ENCODE data around the gene SNAP47. TPM values are rescaled to one million over a fixed set of nuclear protein-coding genes. Genes with fewer than 3 reads are reported as not detected.

SNAP47 gene
- total RNA-seq, 4 donors from 2014 or later, result 24.1 to 49.0 (median 38.4) TPM

DNA sequence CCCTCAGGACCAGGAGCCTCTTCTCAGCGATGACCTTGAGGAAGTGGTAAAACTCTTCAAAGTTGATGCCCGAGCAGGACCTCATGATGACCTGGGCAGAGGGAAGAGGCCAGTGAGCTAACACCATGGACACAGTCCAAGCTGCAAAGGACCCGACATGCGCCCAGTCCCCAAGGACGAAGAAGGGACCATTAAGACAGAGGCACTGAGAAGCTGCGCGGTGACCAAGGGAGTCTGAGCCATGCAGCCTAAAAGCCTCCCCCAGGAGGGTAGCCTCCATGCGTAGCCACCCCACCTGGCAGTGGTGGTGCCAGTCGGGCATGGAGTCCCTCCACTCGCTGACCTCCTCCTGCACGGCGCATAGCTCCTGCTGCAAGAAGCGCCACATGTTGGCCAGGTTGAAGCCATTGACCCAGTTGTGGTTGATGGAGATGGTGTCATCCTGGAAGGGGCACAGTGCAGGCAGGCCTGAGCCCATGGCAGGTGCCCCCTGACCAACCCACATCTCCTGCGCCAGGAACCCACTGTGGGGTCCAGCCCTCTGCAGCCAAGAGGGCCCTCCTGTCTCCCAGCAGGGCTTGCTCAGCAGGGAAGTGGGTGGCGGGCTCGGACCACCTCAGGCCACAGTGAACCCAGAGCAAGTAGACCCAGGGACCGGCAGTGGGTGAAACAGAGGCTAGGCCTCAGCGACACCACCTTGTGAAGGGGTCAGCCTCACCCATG, 2.5 kb upstream of the SNAP47 start:
- Histone ChIP-seq H3K27ac (no peak overlapping the region), H3K36me3 (no peaks in the 10 kb centered on the region), H3K4me1 (peaks cover 20 to 42% (median 31%) of the 10 kb centered on the region in 4 donors), H3K9me3 (no peaks in the 10 kb centered on the region), H3K4me3 (no peak overlapping the region), H3K27me3 (no peaks in the 10 kb centered on the region)
- in situ Hi-C loops (cut with MboI; ENCODE audit: low pct_ligation_motif_present in 1 of 4, low pct_unique_long_range_greater_than_20kb in 1 of 4, low sequenced_read_pairs in 3 of 4), result no loop called here
- intact Hi-C loops (cut with DNase I; ENCODE audit: low total_unique reads), result no loop called here
- TF ChIP-seq POLR2A (IDR thresholded peaks at IDR 0.05) (no peak), EP300 (IDR thresholded peaks at IDR 0.05; ENCODE audit: low read depth) (no peak), POLR2AphosphoS5 (IDR thresholded peaks at IDR 0.05) (no peak)
- TF ChIP-seq, protein P1, sequence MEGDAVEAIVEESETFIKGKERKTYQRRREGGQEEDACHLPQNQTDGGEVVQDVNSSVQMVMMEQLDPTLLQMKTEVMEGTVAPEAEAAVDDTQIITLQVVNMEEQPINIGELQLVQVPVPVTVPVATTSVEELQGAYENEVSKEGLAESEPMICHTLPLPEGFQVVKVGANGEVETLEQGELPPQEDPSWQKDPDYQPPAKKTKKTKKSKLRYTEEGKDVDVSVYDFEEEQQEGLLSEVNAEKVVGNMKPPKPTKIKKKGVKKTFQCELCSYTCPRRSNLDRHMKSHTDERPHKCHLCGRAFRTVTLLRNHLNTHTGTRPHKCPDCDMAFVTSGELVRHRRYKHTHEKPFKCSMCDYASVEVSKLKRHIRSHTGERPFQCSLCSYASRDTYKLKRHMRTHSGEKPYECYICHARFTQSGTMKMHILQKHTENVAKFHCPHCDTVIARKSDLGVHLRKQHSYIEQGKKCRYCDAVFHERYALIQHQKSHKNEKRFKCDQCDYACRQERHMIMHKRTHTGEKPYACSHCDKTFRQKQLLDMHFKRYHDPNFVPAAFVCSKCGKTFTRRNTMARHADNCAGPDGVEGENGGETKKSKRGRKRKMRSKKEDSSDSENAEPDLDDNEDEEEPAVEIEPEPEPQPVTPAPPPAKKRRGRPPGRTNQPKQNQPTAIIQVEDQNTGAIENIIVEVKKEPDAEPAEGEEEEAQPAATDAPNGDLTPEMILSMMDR (IDR thresholded peaks at IDR 0.05), result no peak
- 91% methylated on average over 9 of the region's 18 CpGs; no CpG with 5 or more reads in 1 of the 2 donors for WGBS, 2 donors (ENCODE audit: low coverage in 1 of 2)
- no peak for DNase-seq

DNA sequence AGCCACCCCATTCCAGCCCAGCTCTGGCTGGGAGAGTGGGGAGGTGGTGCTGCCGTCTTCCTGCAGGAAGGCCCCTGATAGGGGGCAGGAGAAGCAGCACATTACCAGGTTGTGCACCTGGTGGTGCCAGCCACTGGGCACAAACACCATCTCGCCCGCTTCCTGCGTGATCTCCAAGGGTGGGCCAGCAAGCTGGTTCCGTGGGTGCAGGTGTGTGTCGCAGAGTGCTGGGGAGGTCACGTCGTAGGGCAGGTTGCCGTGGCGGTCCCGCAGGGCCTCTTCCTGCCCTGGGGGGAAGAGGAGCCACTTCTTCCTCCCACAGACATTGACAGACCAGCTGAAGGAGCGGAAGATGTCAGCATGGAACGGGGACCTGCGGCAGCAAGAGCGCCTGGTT, 1.9 kb upstream of the SNAP47 start:
- in situ Hi-C loops (cut with MboI; ENCODE audit: low pct_ligation_motif_present in 1 of 4, low pct_unique_long_range_greater_than_20kb in 1 of 4, low sequenced_read_pairs in 3 of 4), result no loop called here
- Histone ChIP-seq H3K36me3 (no peaks in the 10 kb centered on the region), H3K4me1 (peaks cover 16 to 39% (median 27%) of the 10 kb centered on the region in 4 donors), H3K27ac (no peak overlapping the region), H3K9me3 (no peaks in the 10 kb centered on the region), H3K4me3 (no peak overlapping the region), H3K27me3 (no peaks in the 10 kb centered on the region)
- intact Hi-C loops (cut with DNase I; ENCODE audit: low total_unique reads), result no loop called here
- no peak for TF ChIP-seq POLR2AphosphoS5 (IDR thresholded peaks at IDR 0.05)
- no peak for TF ChIP-seq POLR2A (IDR thresholded peaks at IDR 0.05)
- TF ChIP-seq, protein P1 (IDR thresholded peaks at IDR 0.05), result no peak
- no peak for TF ChIP-seq EP300 (IDR thresholded peaks at IDR 0.05; ENCODE audit: low read depth)
- 91% methylated on average over 14 of the region's 15 CpGs; no CpG with 5 or more reads in 1 of the 2 donors for WGBS, 2 donors (ENCODE audit: low coverage in 1 of 2)
- DNase-seq, result no peak

DNA sequence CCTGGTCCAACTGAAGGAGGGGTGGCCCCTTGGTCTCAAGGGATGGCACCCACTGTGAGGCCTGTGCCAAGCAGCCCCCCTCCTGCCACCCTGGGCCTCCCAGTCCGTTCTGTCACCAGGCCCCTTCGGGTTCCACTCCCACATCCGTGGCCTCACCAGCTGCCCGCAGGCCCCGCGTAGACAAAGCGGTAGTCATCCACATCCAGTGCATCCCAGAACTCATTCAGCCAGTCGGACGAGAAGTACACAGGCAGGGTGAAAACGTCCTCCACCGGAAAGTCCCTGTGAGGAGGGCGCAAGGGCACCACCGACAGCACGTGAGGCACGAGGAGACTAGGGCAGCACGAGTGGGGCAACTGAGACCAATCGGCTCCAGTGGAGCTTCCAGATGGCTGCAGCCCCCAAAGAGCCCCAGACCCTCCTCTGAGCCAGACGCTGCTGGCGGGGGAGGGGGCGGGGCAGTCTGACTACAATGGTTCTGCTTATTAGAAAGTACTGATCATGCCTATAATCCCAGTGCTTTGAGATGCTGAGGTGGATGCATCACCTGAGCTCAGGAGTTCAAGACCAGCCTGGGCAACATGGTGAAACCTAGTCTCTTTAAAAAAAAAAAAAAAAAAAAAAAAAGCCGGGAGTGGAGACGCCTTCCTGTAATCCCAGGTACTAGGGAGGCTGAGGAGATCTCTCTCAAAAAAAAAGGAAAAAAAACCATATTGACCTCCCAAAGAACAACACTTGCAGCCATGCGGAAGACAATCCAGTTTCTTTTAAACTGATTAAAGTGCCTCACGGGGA, 1.3 kb upstream of the SNAP47 start:
- in situ Hi-C loops (cut with MboI; ENCODE audit: low pct_ligation_motif_present in 1 of 4, low pct_unique_long_range_greater_than_20kb in 1 of 4, low sequenced_read_pairs in 3 of 4) (no loop called here), intact Hi-C loops (cut with DNase I; ENCODE audit: low total_unique reads) (no loop called here)
- H3K4me3 ChIP-seq, result peak overlapping the region; percentile 85 to 88 (median 86)
- DNase-seq, result no peak
- no peaks in the 10 kb centered on the region for H3K36me3 ChIP-seq
- peak overlapping the region; percentile 85 to 92 (median 90) for H3K27ac ChIP-seq
- TF ChIP-seq EP300 (IDR thresholded peaks at IDR 0.05; ENCODE audit: low read depth), result no peak
- TF ChIP-seq POLR2AphosphoS5 (IDR thresholded peaks at IDR 0.05), result no peak
- TF ChIP-seq, protein P1 (IDR thresholded peaks at IDR 0.05), result no peak
- no peak for TF ChIP-seq POLR2A (IDR thresholded peaks at IDR 0.05)
- 66% methylated on average over 23 of the region's 24 CpGs; no CpG with 5 or more reads in 1 of the 2 donors for WGBS, 2 donors (ENCODE audit: low coverage in 1 of 2)
- H3K9me3 ChIP-seq, result no peaks in the 10 kb centered on the region
- H3K4me1 ChIP-seq, result peaks cover 15 to 36% (median 22%) of the 10 kb centered on the region in 4 donors
- H3K27me3 ChIP-seq, result no peaks in the 10 kb centered on the region

DNA sequence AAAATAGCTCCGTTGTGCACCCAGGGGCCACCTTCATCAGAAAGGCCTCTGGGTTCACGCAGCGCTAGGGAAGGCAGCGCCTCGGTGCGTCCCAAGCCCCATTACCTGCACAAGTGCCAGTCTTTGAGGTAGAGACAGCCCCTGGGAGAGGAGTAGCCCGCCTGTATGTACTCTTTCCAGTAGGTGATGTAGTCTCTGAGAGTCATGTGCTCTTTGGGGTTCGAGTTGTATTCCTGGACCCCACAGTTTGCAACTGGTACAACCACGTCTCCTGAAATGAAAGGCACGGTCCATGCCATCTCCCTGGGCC, 734 bp upstream of the SNAP47 start:
- Histone ChIP-seq H3K36me3 (no peaks in the 10 kb centered on the region), H3K9me3 (no peaks in the 10 kb centered on the region), H3K27ac (peak overlapping the region; percentile 85 to 92 (median 90)), H3K4me1 (peaks cover 13 to 31% (median 20%) of the 10 kb centered on the region in 4 donors), H3K4me3 (peak overlapping the region; percentile 85 to 88 (median 86)), H3K27me3 (no peaks in the 10 kb centered on the region)
- TF ChIP-seq POLR2A (IDR thresholded peaks at IDR 0.05), result no peak
- TF ChIP-seq EP300 (IDR thresholded peaks at IDR 0.05; ENCODE audit: low read depth), result no peak
- TF ChIP-seq, protein P1 (IDR thresholded peaks at IDR 0.05), result no peak
- TF ChIP-seq POLR2AphosphoS5 (IDR thresholded peaks at IDR 0.05), result no peak
- 0% methylated on average over 8 of the region's 10 CpGs; no CpG with 5 or more reads in 1 of the 2 donors for WGBS, 2 donors (ENCODE audit: low coverage in 1 of 2)
- intact Hi-C loops (cut with DNase I; ENCODE audit: low total_unique reads), result no loop called here
- no peak for DNase-seq
- in situ Hi-C loops (cut with MboI; ENCODE audit: low pct_ligation_motif_present in 1 of 4, low pct_unique_long_range_greater_than_20kb in 1 of 4, low sequenced_read_pairs in 3 of 4), result no loop called here
